Measurements from ENCODE around the gene PPP1R12C. TPM values are rescaled to one million over a fixed set of nuclear protein-coding genes. Genes with fewer than 3 reads are reported as not detected.
"Not testable (repeated sequence)": the region's sequence is repeated elsewhere in the genome, so short reads cannot be mapped to it uniquely, and the experiment has no call there.

Gene PPP1R12C
- total RNA-seq, 1 experiment from 2014 or later: 82.4 TPM

DNA sequence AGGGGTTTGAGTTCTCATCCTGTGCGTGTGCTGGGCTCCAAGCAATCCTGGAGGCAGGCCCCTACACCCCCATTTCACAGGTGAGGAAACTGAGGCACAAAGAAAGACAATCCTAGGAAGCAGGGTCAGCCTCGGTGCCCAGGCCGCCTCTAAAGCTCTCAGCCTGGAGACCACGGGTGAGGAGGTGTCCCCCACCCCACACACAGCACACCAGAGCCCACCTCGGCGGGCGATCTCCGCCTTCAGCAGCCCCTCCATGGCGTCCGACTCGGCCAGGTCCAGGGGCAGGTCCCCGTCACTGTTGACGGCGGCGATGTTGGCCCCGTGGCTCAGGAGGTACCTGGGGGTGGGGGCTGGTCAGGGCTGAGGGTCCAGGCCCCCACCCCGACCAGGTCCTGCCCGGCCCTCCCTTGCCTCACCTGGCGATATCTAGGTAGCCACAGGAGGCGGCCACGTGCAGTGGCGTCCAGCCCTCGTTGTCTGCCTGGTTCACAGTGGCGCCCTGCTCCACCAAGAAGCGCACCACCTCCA is 5.1 kb downstream of the PPP1R12C start:
- no peak for DNase-seq (ENCODE audit: low read depth in 1 of 2, low spot score in 2 of 2)
- H3K27ac ChIP-seq: no peak overlapping the region
- peaks cover 12% of the 10 kb centered on the region for H3K4me1 ChIP-seq (replicated peaks)
- H3K9me3 ChIP-seq (replicated peaks): peaks cover 4% of the 10 kb centered on the region; the same call in 1 of the 2 replicates
- peaks cover 32% of the 10 kb centered on the region for H3K36me3 ChIP-seq
- H3K27me3 ChIP-seq (replicated peaks): no peaks in the 10 kb centered on the region
- H3K4me3 ChIP-seq: no peak overlapping the region

DNA sequence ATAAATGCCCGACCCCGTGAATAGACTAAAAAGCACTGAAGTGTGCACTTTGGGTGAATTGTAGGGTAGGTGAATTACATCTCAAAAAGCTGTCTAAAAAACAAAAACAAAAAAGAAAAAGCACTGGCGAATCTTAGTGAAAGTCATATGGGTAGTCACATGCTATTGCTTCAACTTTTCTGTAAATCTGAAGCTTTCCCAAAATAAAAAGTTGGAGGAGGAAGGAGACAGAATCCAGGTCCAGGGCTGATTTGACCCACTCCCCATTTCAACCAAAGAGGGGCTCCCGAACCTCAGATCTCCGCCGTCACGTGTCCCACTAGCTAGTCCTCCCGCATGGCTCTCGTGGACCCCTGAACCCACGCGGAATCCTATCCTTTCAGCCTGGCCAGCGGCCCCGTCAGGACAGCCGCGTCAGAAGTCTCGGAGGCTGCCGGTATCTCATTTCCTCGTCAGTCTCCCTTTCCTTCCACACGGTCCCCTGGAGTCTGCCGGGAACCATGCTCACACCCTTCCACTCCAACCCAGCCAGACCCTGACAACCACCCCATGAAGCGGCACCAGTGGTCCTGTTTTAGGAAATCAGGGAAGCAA is 6.1 kb downstream of the PPP1R12C start:
- Histone ChIP-seq H3K27ac (no peak overlapping the region), H3K36me3 (peaks cover 33% of the 10 kb centered on the region), H3K4me1 (replicated peaks) (peaks cover 8% of the 10 kb centered on the region), H3K4me3 (no peak overlapping the region), H3K27me3 (replicated peaks) (no peaks in the 10 kb centered on the region), H3K9me3 (replicated peaks) (no peaks in the 10 kb centered on the region)
- DNase-seq (ENCODE audit: low read depth in 1 of 2, low spot score in 2 of 2): no peak

DNA sequence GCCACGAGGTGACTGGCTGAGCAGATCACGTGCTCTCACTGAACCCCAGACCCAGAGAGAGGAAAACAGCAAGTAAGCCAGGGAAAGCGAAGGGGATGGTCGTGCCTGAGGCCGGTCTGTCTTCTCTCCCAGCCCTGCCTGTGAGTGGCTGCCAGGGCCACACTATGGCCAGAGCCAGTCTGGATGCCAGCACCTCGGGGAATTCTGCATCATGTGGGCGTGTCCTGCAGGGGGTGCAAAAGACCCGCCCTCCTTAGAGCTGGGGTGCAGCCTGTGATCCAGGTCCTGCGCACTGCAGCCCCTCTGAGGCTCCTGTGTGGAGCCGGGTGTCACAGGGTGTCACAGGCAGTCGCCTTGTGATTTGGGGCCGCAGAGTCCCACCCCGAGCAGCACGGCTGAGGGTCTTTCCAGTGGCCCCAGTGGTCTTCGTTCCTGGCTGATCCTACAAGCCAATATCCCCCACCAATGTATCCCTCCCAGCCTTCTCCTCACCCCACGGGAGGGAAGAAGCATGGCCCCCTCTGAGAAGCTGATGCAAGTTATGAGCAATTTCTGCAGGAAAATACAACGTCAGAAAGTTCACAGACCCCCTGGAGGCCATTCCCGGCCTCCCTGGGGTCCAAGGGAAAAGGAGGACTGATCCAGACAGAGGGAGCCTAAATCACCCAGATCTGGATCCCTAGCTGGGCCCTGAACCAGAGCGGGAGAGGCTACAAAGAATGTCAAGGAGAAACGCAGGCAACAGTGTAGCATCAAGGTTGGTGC is 7.7 kb downstream of the PPP1R12C start:
- no peak overlapping the region for H3K4me3 ChIP-seq
- DNase-seq (ENCODE audit: low read depth in 1 of 2, low spot score in 2 of 2): no peak
- H3K9me3 ChIP-seq (replicated peaks): no peaks in the 10 kb centered on the region
- no peak overlapping the region for H3K27ac ChIP-seq
- no peaks in the 10 kb centered on the region for H3K27me3 ChIP-seq (replicated peaks)
- no peaks in the 10 kb centered on the region for H3K4me1 ChIP-seq (replicated peaks)
- peaks cover 36% of the 10 kb centered on the region for H3K36me3 ChIP-seq

DNA sequence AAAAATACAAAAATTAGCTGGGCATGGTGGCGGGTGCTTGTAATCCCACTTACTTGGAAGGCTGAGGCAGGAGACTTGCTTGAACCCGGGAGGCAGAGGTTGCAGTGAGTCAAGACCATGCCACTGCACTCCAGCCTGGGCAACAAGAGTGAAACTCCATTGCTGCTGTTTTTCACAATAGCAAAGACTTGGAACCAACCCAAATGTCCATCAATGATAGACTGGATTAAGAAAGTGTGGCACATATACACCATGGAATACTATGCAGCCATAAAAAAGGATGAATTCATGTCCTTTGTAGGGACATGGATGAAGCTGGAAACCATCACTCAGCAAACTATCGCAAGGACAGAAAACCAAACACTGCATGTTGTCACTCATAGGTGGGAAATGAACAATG is 10.2 kb downstream of the PPP1R12C start:
- not testable (repeated sequence) for H3K4me3 ChIP-seq; H3K4me1 ChIP-seq (replicated peaks); H3K27ac ChIP-seq; DNase-seq (ENCODE audit: low read depth in 1 of 2, low spot score in 2 of 2); H3K9me3 ChIP-seq (replicated peaks); H3K27me3 ChIP-seq (replicated peaks)
- peaks cover 38% of the 10 kb centered on the region for H3K36me3 ChIP-seq

DNA sequence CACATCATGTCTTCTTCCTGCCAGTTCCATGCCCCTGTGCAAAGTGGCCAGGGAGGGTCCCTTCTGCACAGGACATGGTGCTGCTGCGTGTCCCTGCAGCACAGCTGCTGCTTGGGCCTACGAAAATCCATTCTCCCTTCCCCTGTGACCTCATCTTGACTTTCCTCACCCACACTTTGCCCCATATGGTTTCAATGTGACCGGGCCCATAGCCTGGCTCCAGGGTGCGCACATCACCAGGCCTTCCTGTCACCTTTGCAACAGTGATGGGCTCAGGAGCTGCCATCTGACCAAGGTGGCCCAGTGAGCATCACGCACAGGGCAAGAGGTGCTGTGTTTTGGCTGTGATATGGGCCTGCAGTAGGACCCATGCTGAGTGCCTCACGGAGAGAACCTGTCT is 10.8 kb downstream of the PPP1R12C start:
- peaks cover 44% of the 10 kb centered on the region for H3K36me3 ChIP-seq
- no peak overlapping the region for H3K4me3 ChIP-seq
- no peaks in the 10 kb centered on the region for H3K9me3 ChIP-seq (replicated peaks)
- H3K27me3 ChIP-seq (replicated peaks): no peaks in the 10 kb centered on the region
- no peak for DNase-seq (ENCODE audit: low read depth in 1 of 2, low spot score in 2 of 2)
- H3K4me1 ChIP-seq (replicated peaks): no peaks in the 10 kb centered on the region
- no peak overlapping the region for H3K27ac ChIP-seq

DNA sequence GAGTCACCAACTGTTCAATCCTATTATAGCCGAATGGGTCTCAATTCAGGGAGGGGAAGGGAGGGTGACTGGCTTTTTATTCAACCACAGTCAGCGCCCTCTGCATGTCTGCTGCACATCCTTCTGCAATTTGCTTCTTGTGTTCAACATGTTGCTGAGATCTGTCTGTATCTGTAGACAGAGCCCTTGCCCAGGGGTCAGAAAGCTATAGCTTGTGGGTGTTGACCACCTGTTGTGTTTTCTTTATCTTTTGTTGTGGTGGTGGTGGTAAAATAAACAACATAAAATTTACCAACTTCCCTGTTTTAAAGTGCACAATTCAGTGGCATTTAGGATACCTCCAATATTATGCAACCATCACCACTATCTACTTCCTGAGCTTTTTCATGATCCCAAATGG is 12.2 kb downstream of the PPP1R12C start:
- DNase-seq (ENCODE audit: low read depth in 1 of 2, low spot score in 2 of 2): no peak
- H3K4me3 ChIP-seq: no peak overlapping the region
- H3K36me3 ChIP-seq: peaks cover 48% of the 10 kb centered on the region
- H3K4me1 ChIP-seq (replicated peaks): no peaks in the 10 kb centered on the region
- H3K27me3 ChIP-seq (replicated peaks): no peaks in the 10 kb centered on the region
- H3K9me3 ChIP-seq (replicated peaks): no peaks in the 10 kb centered on the region
- no peak overlapping the region for H3K27ac ChIP-seq

DNA sequence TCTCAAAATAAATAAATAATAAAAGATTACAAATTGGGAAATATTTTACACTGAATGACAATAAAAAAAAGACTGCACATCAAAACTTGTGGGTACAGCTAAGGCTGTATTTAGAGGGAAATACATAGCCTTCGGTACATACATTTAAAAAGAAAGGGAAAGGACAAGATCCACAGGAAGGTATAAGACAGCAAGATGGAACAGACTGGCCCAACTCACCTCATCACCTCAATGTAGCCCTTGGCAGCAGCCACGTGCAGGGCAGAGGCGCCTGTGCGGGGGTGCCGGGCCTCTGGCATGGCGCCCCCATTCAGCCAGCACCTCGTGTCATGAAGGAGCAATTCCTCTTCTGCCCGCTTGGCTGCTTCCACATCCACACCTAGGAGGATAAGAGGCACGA is 14.2 kb downstream of the PPP1R12C start:
- H3K27me3 ChIP-seq (replicated peaks): no peaks in the 10 kb centered on the region
- no peaks in the 10 kb centered on the region for H3K4me1 ChIP-seq (replicated peaks)
- no peak for DNase-seq (ENCODE audit: low read depth in 1 of 2, low spot score in 2 of 2)
- peaks cover 40% of the 10 kb centered on the region for H3K36me3 ChIP-seq
- H3K9me3 ChIP-seq (replicated peaks): no peaks in the 10 kb centered on the region
- no peak overlapping the region for H3K4me3 ChIP-seq
- no peak overlapping the region for H3K27ac ChIP-seq

DNA sequence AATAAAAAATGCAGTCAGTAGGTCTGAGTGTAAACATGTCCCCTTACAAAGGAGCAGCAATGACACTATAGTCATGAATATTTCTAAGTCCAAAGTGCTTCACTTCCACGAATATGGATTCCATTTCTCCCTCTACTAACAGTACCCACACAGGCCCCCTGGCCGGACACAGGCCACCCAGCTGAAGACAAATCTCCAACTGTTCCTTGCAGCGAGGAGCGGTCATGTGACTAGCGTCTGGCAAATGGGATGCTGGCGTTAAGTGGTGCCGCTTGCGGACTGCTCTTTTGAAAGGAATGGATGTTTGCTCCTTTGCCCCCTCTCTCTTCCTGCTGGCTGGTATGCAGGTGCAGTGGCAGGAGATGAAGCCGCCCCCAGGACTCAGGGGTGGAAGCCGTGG is 16.2 kb downstream of the PPP1R12C start:
- H3K4me1 ChIP-seq (replicated peaks): no peaks in the 10 kb centered on the region
- H3K36me3 ChIP-seq: peaks cover 36% of the 10 kb centered on the region
- H3K27ac ChIP-seq: no peak overlapping the region
- H3K27me3 ChIP-seq (replicated peaks): no peaks in the 10 kb centered on the region
- H3K9me3 ChIP-seq (replicated peaks): no peaks in the 10 kb centered on the region
- H3K4me3 ChIP-seq: no peak overlapping the region
- DNase-seq (ENCODE audit: low read depth in 1 of 2, low spot score in 2 of 2): no peak

DNA sequence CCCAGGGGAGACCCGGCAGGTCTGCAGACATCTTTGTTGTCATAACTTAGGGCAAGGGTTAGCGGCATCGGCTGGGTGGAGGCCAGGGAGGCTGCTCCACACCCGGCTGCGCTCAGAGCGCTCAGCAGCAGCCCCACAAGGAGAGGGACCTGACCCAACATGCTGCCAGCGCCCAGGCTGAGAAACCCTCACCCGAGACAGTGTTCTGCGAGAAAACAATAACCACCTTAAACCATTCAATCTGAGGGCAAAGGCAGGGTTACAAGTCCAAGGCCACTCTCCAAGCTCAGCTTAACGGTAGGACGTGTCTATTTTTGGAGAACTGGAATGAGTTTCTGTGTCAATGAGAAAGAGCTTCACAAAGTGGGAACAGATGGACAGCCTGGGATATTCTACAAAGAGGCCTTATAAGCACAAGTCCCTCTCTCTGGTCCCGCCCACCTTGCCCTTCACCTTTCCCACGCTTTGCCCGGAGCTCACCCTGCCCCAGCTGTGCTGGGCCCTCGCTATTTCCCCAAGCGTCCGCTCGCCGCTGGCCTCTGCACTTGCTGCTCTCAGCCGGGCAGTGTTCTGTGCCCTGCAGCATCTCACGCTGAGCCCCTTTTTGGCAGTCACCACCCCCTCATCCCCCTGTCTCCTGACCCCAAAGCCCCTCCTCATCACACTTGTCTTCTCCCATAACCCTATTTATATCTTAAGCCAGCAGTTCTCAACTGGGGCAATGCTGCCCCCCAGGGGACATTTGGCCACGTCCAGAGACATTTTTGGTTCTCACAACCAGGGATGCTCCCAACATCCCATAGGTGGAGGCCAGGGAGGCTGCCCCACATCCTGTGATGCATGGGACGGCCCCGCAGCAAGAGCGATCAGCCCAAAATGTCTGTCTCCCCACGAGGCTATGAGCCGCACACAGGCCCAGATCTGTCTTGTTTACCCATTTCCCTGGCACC is 17.6 kb downstream of the PPP1R12C start:
- H3K4me3 ChIP-seq: no peak overlapping the region
- no peaks in the 10 kb centered on the region for H3K27me3 ChIP-seq (replicated peaks)
- H3K27ac ChIP-seq: no peak overlapping the region
- H3K4me1 ChIP-seq (replicated peaks): no peaks in the 10 kb centered on the region
- DNase-seq (ENCODE audit: low read depth in 1 of 2, low spot score in 2 of 2): peak in 1 of 2 experiments; percentile 38
- peaks cover 41% of the 10 kb centered on the region for H3K36me3 ChIP-seq
- no peaks in the 10 kb centered on the region for H3K9me3 ChIP-seq (replicated peaks)

DNA sequence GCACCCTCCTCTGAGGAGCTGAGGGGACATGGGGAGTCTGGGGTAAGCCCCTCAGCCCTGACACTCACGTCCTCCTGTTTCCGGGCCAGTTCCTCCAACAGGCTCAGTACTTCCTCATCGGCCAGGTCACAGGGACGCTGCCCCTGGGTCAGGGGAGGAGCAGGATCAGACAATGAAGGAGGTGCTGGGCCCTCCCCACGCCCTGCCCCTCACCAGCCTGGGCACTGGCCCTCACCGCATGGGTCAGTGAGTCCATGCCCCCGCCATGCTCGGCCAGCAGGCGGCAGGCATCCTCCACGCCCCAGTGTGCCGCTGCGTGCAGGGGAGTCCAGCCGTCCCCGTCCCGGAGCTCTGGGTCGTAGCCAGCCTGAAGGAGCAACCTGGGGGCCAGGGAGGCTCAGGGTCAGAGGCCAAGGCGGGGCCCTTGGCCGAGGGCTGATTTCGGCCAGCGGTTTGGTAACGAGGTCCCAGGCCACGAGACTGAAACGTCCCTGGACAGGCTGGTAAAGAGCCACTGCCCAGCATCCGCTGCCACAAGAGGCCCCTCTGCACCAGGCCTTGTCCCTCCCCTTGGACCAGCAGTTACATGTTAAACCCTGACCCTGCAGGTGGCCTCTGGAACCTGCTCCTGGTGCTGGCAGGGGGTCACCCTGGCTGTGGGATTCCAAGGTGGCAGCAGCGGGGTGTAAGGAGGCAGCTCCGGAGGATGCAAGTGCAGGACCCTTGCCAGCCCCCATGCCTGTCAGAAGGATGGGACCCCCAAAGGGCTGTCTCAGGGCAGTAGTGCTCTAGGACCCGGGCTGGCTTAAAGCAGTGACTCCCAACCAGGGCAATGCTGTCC is 18.5 kb downstream of the PPP1R12C start:
- H3K4me1 ChIP-seq (replicated peaks): no peaks in the 10 kb centered on the region
- peaks cover 44% of the 10 kb centered on the region for H3K36me3 ChIP-seq
- no peaks in the 10 kb centered on the region for H3K9me3 ChIP-seq (replicated peaks)
- no peaks in the 10 kb centered on the region for H3K27me3 ChIP-seq (replicated peaks)
- no peak overlapping the region for H3K27ac ChIP-seq
- no peak overlapping the region for H3K4me3 ChIP-seq
- no peak for DNase-seq (ENCODE audit: low read depth in 1 of 2, low spot score in 2 of 2)

DNA sequence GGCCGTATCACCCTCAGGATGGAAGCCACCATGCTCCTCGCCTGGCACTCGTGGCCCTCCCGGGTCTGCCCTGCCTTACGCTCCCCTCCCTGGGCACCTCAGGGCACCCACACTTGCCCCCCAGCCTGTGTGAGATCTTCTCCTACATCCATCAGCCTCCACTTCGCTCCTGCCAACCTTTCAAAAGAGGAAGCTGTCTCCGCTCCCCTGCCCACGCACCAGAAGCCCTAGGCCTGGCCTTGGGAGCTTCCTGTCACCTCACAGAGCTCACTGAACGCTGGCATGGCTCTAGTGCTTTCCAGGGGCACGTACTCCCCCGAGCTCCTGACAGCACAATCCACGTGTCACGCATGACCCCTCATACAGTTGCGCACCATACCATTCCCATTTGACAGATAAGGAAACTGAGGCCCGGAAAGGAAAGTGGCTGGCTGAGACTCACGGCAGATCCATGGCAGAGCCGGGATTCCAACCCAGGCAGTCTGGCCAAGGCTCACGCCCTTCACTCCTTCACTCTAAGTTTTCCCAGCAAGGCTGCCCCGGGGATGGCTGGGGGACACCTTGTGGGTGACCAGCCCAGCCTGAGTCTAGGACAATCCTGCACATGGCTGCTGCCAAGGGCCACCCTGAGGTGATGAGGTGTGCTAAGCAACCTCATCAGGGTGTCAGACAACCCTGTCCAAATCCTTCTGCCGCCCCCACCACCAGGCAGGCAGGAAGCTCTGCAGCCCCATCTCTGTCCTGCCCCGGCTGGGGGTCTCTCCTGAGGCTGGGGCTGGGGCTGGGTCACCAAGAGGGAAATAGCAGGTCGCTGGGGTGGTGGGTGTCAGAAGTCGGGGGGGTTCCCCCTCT is 19.3 kb downstream of the PPP1R12C start:
- no peaks in the 10 kb centered on the region for H3K9me3 ChIP-seq (replicated peaks)
- no peak for DNase-seq (ENCODE audit: low read depth in 1 of 2, low spot score in 2 of 2)
- H3K4me3 ChIP-seq: no peak overlapping the region
- H3K36me3 ChIP-seq: peaks cover 38% of the 10 kb centered on the region
- H3K4me1 ChIP-seq (replicated peaks): no peaks in the 10 kb centered on the region
- no peaks in the 10 kb centered on the region for H3K27me3 ChIP-seq (replicated peaks)
- no peak overlapping the region for H3K27ac ChIP-seq

DNA sequence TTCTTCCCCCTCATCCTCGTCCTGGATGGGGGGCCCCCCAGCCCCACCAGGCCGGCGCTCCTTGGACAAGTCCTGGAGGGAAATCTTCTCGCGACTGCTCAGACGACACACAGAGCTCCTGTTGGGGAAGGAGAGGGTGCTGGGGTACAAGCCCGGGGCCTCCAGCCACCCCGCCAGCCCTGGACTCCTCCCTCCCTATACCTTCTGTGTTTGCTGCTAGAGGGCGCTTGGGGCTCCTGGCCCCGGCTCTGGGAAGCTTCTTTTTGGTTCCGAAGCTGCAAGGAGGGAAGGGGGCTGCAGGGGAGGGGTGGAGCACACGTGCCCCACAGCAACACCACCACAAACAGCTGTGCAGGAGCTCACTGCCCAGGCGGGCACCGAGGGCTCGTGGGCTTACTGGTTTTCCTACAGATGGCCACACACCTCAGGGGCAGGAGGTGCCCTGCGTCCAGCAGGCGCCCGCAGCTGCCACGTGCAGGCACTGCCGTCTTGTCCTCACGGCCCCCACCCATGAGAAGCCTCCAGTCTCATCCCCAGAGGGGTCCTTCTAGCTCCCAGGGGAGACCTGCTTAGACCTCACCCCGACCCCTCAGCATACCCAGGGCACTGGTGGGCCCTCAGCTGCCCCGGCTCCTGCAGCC is 21.3 kb downstream of the PPP1R12C start:
- H3K4me3 ChIP-seq: no peak overlapping the region
- no peaks in the 10 kb centered on the region for H3K9me3 ChIP-seq (replicated peaks)
- peaks cover 34% of the 10 kb centered on the region for H3K36me3 ChIP-seq
- H3K27me3 ChIP-seq (replicated peaks): no peaks in the 10 kb centered on the region
- H3K4me1 ChIP-seq (replicated peaks): no peaks in the 10 kb centered on the region
- H3K27ac ChIP-seq: no peak overlapping the region
- DNase-seq (ENCODE audit: low read depth in 1 of 2, low spot score in 2 of 2): no peak
